Testis (tissue), 2 donors: Measurements from ENCODE around the gene IWS1.

Source experiments
- CTCF ChIP-seq, 3 experiments: fragments of 450-650 bp in 2 of 3; fragments of 200-600 bp in 1 of 3; sonication (generic) in 1 of 3; IDR thresholded peaks; one replicate each; pipeline ENCODE4 v1.5.1; 2016 to 2019; ENCODE audit warnings: antibody characterized with exemption in 3 of 3, mild to moderate bottlenecking in 2 of 3, moderate library complexity in 1 of 3
- POLR2A ChIP-seq: fragments of 450-650 bp; IDR thresholded peaks from one replicate; pipeline ENCODE4 v1.6.1; 2017; ENCODE audit warnings: antibody characterized with exemption, mild to moderate bottlenecking, moderate library complexity

GRCh38 chr2:127506510-127506909 lies 19.8 kb downstream of the IWS1 start:
- TF ChIP-seq CTCF (IDR thresholded peaks at IDR 0.05) (no peak), POLR2A (no peak)
